Chondrocyte (in vitro differentiated cells): ENCODE measurements around the gene SMIM35. TPM values are rescaled to one million over a fixed set of nuclear protein-coding genes. Genes with fewer than 3 reads are reported as not detected.

ENCODE experiments used
- DNase-seq: peaks from one replicate; pipeline ENCODE4 v3.0.0; 2021; ENCODE audit warnings: mixed read lengths, low spot score
- H3K27ac Mint-ChIP-seq: one replicate; pipeline ENCODE4 v1.8.0; 2021; ENCODE audit warnings: mild to moderate bottlenecking, moderate library complexity, mixed read lengths; ENCODE audit not compliant: unreplicated experiment
- H3K27me3 Mint-ChIP-seq: 2 replicates; pipeline ENCODE4 v1.8.0; 2021; ENCODE audit warnings: low read depth, mixed read lengths
- H3K36me3 Mint-ChIP-seq: 2 replicates; pipeline ENCODE4 v1.8.0; 2021; ENCODE audit warnings: low read depth, mixed read lengths
- H3K4me1 Mint-ChIP-seq: 2 replicates; pipeline ENCODE4 v1.8.0; 2021; ENCODE audit warnings: low read depth, mild to moderate bottlenecking, mixed read lengths
- H3K4me3 Mint-ChIP-seq: one replicate; pipeline ENCODE4 v1.8.0; 2021; ENCODE audit warnings: mild to moderate bottlenecking, moderate library complexity, mixed read lengths; ENCODE audit not compliant: unreplicated experiment
- H3K9me3 Mint-ChIP-seq: 2 replicates; pipeline ENCODE4 v1.8.0; 2021; ENCODE audit warnings: low read depth, mixed read lengths
- total RNA-seq: library from RNA; stranded (reverse); gene quantifications from 3 replicates; pipeline ENCODE4 v1.2.1, GENCODE V29; 2021
- TF ChIP-seq, protein P1 (sequence below): fragments of 200-600 bp; sonication (generic); IDR thresholded peaks from 2 replicates; pipeline ENCODE4 v1.5.0; 2021; ENCODE audit warnings: antibody characterized with exemption, mild to moderate bottlenecking, moderate library complexity

SMIM35 gene
- total RNA-seq, 1 donor from 2014 or later, result not detected

- no peaks in the 10 kb centered on the region for H3K9me3 Mint-ChIP-seq
- H3K4me3 Mint-ChIP-seq, result no peak overlapping the region
- H3K27ac Mint-ChIP-seq, result no peak overlapping the region
- peaks cover 34% of the 10 kb centered on the region for H3K27me3 Mint-ChIP-seq
- DNase-seq, result no peak
- H3K4me1 Mint-ChIP-seq, result peaks cover 7% of the 10 kb centered on the region
- no peaks in the 10 kb centered on the region for H3K36me3 Mint-ChIP-seq
- TF ChIP-seq, protein P1, sequence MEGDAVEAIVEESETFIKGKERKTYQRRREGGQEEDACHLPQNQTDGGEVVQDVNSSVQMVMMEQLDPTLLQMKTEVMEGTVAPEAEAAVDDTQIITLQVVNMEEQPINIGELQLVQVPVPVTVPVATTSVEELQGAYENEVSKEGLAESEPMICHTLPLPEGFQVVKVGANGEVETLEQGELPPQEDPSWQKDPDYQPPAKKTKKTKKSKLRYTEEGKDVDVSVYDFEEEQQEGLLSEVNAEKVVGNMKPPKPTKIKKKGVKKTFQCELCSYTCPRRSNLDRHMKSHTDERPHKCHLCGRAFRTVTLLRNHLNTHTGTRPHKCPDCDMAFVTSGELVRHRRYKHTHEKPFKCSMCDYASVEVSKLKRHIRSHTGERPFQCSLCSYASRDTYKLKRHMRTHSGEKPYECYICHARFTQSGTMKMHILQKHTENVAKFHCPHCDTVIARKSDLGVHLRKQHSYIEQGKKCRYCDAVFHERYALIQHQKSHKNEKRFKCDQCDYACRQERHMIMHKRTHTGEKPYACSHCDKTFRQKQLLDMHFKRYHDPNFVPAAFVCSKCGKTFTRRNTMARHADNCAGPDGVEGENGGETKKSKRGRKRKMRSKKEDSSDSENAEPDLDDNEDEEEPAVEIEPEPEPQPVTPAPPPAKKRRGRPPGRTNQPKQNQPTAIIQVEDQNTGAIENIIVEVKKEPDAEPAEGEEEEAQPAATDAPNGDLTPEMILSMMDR, result no peak
Measured at GRCh38 chr11:118132385-118133151, 45.8 kb upstream of the SMIM35 start.

DNA sequence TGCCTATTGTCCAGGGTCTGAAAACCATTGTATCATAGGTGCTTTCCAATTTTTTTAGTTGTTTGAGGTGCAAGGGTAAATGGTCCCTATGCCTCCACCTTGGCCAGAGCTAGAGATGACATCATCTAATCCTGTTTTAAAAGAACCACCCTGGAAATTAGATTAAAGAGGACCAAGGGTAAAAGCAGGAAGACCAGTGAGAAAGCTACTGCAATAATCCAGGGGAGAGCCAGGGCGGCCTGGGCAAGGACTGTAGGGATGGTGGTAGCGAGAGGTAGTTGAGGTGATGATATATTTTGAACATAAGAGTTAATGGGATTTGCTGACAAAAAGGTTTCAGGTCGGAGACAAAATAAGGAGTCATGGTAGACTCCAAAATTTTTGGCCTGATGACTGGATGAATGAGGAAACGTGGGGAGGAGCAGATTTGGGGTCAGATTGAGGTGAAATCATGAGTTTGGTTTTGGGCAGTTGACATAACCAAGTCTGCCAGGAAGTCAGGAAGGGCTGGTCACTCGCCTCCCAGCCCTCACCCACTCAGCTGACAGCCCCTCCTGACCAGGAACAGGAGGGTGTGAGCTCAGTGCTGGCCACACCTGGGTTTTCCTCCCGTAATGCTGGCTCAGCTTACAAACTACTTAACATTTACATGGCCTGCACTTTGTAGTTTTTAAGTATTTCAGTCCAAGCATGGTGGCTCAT is 42.9 kb upstream of the SMIM35 start:
- no peak overlapping the region for H3K27ac Mint-ChIP-seq
- no peak for DNase-seq
- no peaks in the 10 kb centered on the region for H3K9me3 Mint-ChIP-seq
- peaks cover 29% of the 10 kb centered on the region for H3K27me3 Mint-ChIP-seq
- peaks cover 7% of the 10 kb centered on the region for H3K4me1 Mint-ChIP-seq
- H3K36me3 Mint-ChIP-seq, result no peaks in the 10 kb centered on the region
- TF ChIP-seq, protein P1, result no peak
- H3K4me3 Mint-ChIP-seq, result no peak overlapping the region

DNA sequence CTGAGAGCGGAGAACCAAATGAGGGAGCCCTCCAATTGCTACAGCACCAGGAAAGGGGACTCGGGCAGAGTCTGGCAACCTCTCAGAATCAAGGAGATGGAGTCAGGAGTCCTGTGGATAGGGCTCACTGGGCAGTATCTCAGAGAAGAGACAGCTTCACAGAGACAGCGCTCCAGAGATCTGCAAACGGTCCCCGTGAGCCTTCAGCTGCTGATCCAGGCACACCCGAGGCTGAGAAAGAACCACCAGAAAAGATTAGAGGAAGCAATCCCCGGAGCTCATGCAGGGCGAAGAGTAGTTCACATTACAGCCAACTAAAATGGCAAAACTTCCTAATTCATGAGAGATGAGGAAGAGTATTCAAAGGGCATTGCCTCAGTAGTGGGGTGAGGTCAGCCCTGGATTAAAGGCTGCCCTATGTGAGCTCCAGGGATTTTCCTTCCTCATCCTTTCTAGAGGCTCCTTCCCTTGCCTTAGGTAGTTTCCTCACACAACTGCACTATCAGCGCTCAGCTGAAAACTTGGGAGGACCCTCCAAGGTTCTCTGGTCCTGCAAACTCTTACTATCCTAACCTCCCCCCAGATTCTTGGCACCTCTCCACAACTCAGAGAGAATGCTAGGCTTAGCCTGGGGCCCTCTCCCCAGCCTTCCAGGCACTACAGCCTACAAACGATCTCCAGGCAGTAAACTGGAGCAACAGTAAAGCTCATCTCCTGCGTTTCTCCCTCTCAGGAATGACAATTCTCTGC is 42.1 kb upstream of the SMIM35 start:
- no peak overlapping the region for H3K4me3 Mint-ChIP-seq
- no peaks in the 10 kb centered on the region for H3K36me3 Mint-ChIP-seq
- H3K4me1 Mint-ChIP-seq, result peaks cover 7% of the 10 kb centered on the region
- H3K27me3 Mint-ChIP-seq, result peaks cover 28% of the 10 kb centered on the region
- TF ChIP-seq, protein P1, result no peak
- no peak for DNase-seq
- no peak overlapping the region for H3K27ac Mint-ChIP-seq
- H3K9me3 Mint-ChIP-seq, result no peaks in the 10 kb centered on the region

GRCh38 chr11:118128310-118128709 is 41.5 kb upstream of the SMIM35 start:
- TF ChIP-seq, protein P1, result no peak
- Mint-ChIP-seq H3K36me3 (no peaks in the 10 kb centered on the region), H3K27me3 (peaks cover 26% of the 10 kb centered on the region), H3K4me3 (no peak overlapping the region), H3K4me1 (peaks cover 7% of the 10 kb centered on the region), H3K27ac (no peak overlapping the region), H3K9me3 (no peaks in the 10 kb centered on the region)
- no peak for DNase-seq
